H1 (cell line): ENCODE data around the gene GRM8. TPM values are rescaled to one million over a fixed set of nuclear protein-coding genes. Genes with fewer than 3 reads are reported as not detected.

Experiments used
- CTBP2 ChIP-seq: IDR thresholded peaks from 2 replicates; pipeline ENCODE4 v1.7.0; 2011; ENCODE audit warnings: borderline replicate concordance, mild to moderate bottlenecking, moderate library complexity, mixed read lengths, low read length; ENCODE audit not compliant: insufficient read depth, insufficient read length
- EGR1 ChIP-seq: IDR thresholded peaks from 2 replicates; pipeline ENCODE4 v1.6.1; 2011; ENCODE audit warnings: low read depth, low read length, borderline replicate concordance
- GTF2F1 ChIP-seq: IDR thresholded peaks from 2 replicates; pipeline ENCODE4 v1.6.1; 2012; ENCODE audit warnings: low read depth, low read length, improper control_type of control experiment, borderline replicate concordance
- JUND ChIP-seq: IDR thresholded peaks from 2 replicates; pipeline ENCODE4 v1.6.1; 2011; ENCODE audit warnings: mild to moderate bottlenecking, improper control_type of control experiment, low read length
- RXRA ChIP-seq: IDR thresholded peaks from 2 replicates; pipeline ENCODE4 v1.6.1; 2011; ENCODE audit warnings: low read depth, mild to moderate bottlenecking, low read length, moderate library complexity; ENCODE audit not compliant: insufficient read depth
- SP1 ChIP-seq: IDR thresholded peaks from 2 replicates; pipeline ENCODE4 v1.6.1; 2011; ENCODE audit warnings: low read depth, low read length
- TAF1 ChIP-seq: IDR thresholded peaks from 2 replicates; pipeline ENCODE4 v1.6.1; 2011; ENCODE audit warnings: mild to moderate bottlenecking, low read depth, low read length
- TEAD4 ChIP-seq: IDR thresholded peaks from 2 replicates; pipeline ENCODE4 v1.6.1; 2012; ENCODE audit warnings: low read depth, low read length, inconsistent platforms, mixed read lengths
- polyA plus RNA-seq, 7 experiments: library from polyadenylated mRNA; depleted of rRNA in 3 of 7; stranded (reverse) in 5 of 7; unstranded in 2 of 7; fragments of >200 nt in 5 of 7; fragments of 200-250 nt in 2 of 7; gene quantifications; 1 replicate in 5 of 7; 2 replicates in 1 of 7; 4 replicates in 1 of 7; pipeline versions ENCODE4 v1.2.1 to v1.2.3, GENCODE V29; 2011 to 2013; ENCODE audit warnings: missing spikeins in 2 of 7, mixed read lengths in 2 of 7
- total RNA-seq: library from RNA; stranded (reverse); fragmentation: NEBNext Ultra II Directional; extraction: Animal tissue kit (Norgen Biotek cat#: 25700); gene quantifications from 2 replicates; pipeline ENCODE4 v1.2.1, GENCODE V29; 2021

Gene GRM8
- total and polyA plus RNA-seq, 2 of the 8 experiments (the other 6 are each of a cell fraction or from before 2014, with no cell fraction given): 2.6 to 2.8 TPM

DNA sequence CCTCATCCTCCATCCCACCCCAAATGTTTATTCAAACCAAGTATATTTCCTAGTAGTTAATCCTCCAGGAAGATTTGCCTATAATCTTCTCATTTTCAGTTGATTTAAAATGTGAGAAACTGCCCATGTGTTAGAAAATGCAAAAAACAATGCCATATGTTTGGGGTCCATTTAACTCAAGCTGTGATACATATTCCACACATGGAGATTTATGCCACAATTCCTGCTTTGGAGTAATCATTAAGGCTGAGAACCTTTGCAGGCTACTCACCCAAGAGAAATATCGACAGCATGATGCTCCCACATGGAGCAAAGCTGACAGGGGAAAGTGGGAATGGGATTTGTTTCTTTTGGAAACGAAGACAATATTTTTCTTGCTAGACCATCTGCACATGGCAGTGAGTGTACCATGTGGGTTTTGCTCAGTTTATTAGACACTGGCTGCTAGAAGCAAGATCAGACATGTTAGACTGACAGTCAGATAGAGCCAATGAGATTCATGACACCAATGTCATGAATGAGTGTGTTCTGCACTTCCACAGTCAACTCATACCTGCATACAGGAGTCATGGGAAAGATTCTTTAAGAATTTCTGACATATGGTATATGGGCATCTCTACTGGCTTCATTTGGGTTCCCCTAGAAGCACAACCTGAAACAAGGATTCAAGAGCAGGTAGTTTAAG, 3.4 kb upstream of the GRM8 start (continued):
- TF ChIP-seq GTF2F1 (no peak), JUND (no peak), SP1 (no peak), CTBP2 (no peak), EGR1 (no peak), TAF1 (no peak), RXRA (no peak), TEAD4 (no peak)
